Lower leg skin (tissue), 4 donors: ENCODE measurements around the gene RELL1. TPM values are rescaled to one million over a fixed set of nuclear protein-coding genes. Genes with fewer than 3 reads are reported as not detected.

ENCODE experiments used
- DNase-seq, 2 donors: peaks; one replicate each; pipeline ENCODE4 v3.0.0-alpha.2; 2019; ENCODE audit warnings: low spot score in 2 of 2
- H3K4me3 ChIP-seq: fragments of 200-600 bp; sonication (generic); 2 replicates; pipeline ENCODE4 v1.5.1; 2017; ENCODE audit warnings: mild to moderate bottlenecking, low read depth; ENCODE audit not compliant: poor library complexity, severe bottlenecking
- CTCF ChIP-seq, 3 donors: fragments of 450-650 bp; IDR thresholded peaks; one replicate each; pipeline ENCODE4 v1.5.1; 2016; ENCODE audit warnings: antibody characterized with exemption in 3 of 3, mild to moderate bottlenecking in 3 of 3, moderate library complexity in 2 of 3
- POLR2A ChIP-seq, 2 donors: fragments of 450-650 bp; IDR thresholded peaks; one replicate each; pipeline ENCODE4 v1.6.1; 2016 to 2017; ENCODE audit warnings: antibody characterized with exemption in 2 of 2, mild to moderate bottlenecking in 1 of 2, moderate library complexity in 1 of 2
- WGBS, 2 donors: methylation state at CpG; one replicate each; pipeline ENCODE4 v1.1.5; 2018; 5-methylcytosine and 5-hydroxymethylcytosine counted together
- intact Hi-C: fragments of 100-400 bp; cut with DNase I; formaldehyde crosslinking; loops from one replicate; pipeline ENCODE4 v1.15.0; 2023; ENCODE audit warnings: low total_unique reads
- total RNA-seq, 4 donors: library from RNA; depleted of rRNA; stranded (reverse); fragments of >200 nt; gene quantifications; one replicate each; pipeline ENCODE4 v1.1.0, GENCODE V29; 2016

Gene RELL1
- total RNA-seq, 4 donors from 2014 or later, result 66.5 to 78.6 (median 73.7) TPM

GRCh38 chr4:37690976-37691375 is 4.8 kb upstream of the RELL1 start:
- no peak overlapping the region for H3K4me3 ChIP-seq
- 89 to 95% methylated on average over 3 of the region's 3 CpGs for WGBS, 2 donors
- TF ChIP-seq CTCF (IDR thresholded peaks at IDR 0.05) (no peak), POLR2A (IDR thresholded peaks at IDR 0.05) (no peak)
- no peak for DNase-seq
- intact Hi-C loops, result no loop called here

GRCh38 chr4:37689353-37690095 is 3.3 kb upstream of the RELL1 start:
- DNase-seq, result no peak
- intact Hi-C loops, result no loop called here
- TF ChIP-seq CTCF (IDR thresholded peaks at IDR 0.05) (no peak), POLR2A (IDR thresholded peaks at IDR 0.05) (no peak)
- 88 to 94% methylated on average over 1 of the region's 1 CpG for WGBS, 2 donors
- H3K4me3 ChIP-seq, result no peak overlapping the region

GRCh38 chr4:37687681-37688080 is 1.5 kb upstream of the RELL1 start:
- H3K4me3 ChIP-seq, result no peak overlapping the region
- no peak for TF ChIP-seq POLR2A (IDR thresholded peaks at IDR 0.05)
- TF ChIP-seq CTCF (IDR thresholded peaks at IDR 0.05), result no peak
- no peak for DNase-seq
- intact Hi-C loops, result no loop called here
- WGBS, 2 donors, result 95 to 97% methylated on average over 9 of the region's 9 CpGs

GRCh38 chr4:37687194-37687562 is 1.0 kb upstream of the RELL1 start:
- TF ChIP-seq CTCF (IDR thresholded peaks at IDR 0.05) (no peak), POLR2A (IDR thresholded peaks at IDR 0.05) (no peak)
- 48 to 54% methylated on average over 9 of the region's 9 CpGs for WGBS, 2 donors
- intact Hi-C loops, result no loop called here
- DNase-seq, result no peak
- H3K4me3 ChIP-seq, result no peak overlapping the region

- 0 to 1% methylated on average over 16 to 38 of the region's 75 CpGs for WGBS, 2 donors
- TF ChIP-seq CTCF (IDR thresholded peaks at IDR 0.05) (no peak), POLR2A (IDR thresholded peaks at IDR 0.05) (peak in 1 of 2 donors; percentile 41)
- peak overlapping the region; percentile 74 for H3K4me3 ChIP-seq
- intact Hi-C loops, result no loop called here
- no peak for DNase-seq
These were observed 278 bp downstream of the RELL1 start for GRCh38 chr4:37685823-37686372.
